T-helper 9 cell (primary cell): ENCODE results near the gene GSTM2.

Source experiments
- DNase-seq: peaks from one replicate; pipeline ENCODE4 v3.0.0-alpha.2; 2020
- total RNA-seq, 2 donors: gene quantifications; one replicate each; lab custom pipeline; 2026; lab: John Stamatoyannopoulos, UW

The GSTM2 gene
- total RNA-seq = 8.7 to 12.2 reads per million in 2 donors

GRCh38 chr1:109667452-109668122 lies at the start of gene GSTM2:
Gene GSTM2, plus strand, starts transcription at chr1:109668057. Its CDS starts 59 bp downstream, at chr1:109668116.
- peak; percentile 61 for DNase-seq

GRCh38 chr1:109618661-109619575 lies 48.9 kb upstream of the GSTM2 start:
- DNase-seq = no peak

- DNase-seq = peak; percentile 70
Observed at GRCh38 chr1:109619576-109620400, 48.1 kb upstream of the GSTM2 start, which contains the start of the genes AMPD2 and GNAT2. Gene AMPD2, plus strand, starts transcription at chr1:109619837. Its CDS starts 1,339 bp downstream, at chr1:109621176. Gene GNAT2, minus strand, starts transcription at chr1:109619616. Its CDS starts 6,746 bp downstream, at chr1:109612870.

- DNase-seq = no peak
Observed at GRCh38 chr1:109620401-109620791, 47.5 kb upstream of the GSTM2 start.

GRCh38 chr1:109620841-109621286 lies 47.0 kb upstream of the GSTM2 start:
- peak; percentile 98 for DNase-seq

- DNase-seq = no peak
Observed at GRCh38 chr1:109621379-109622136, 46.3 kb upstream of the GSTM2 start.

GRCh38 chr1:109622137-109622892 lies 45.5 kb upstream of the GSTM2 start:
- no peak for DNase-seq

GRCh38 chr1:109622895-109623294 lies 45.0 kb upstream of the GSTM2 start:
- DNase-seq = no peak

- DNase-seq = no peak
Observed at GRCh38 chr1:109623601-109624161, 44.2 kb upstream of the GSTM2 start.

- DNase-seq = no peak
Observed at GRCh38 chr1:109624201-109625010, 43.5 kb upstream of the GSTM2 start.

GRCh38 chr1:109625176-109625575 lies 42.7 kb upstream of the GSTM2 start:
- DNase-seq = no peak

- no peak for DNase-seq
Observed at GRCh38 chr1:109625601-109626560, 42.0 kb upstream of the GSTM2 start.

GRCh38 chr1:109626682-109627408 lies 41.0 kb upstream of the GSTM2 start:
- no peak for DNase-seq

GRCh38 chr1:109627692-109628399 lies 40.0 kb upstream of the GSTM2 start:
- no peak for DNase-seq

- no peak for DNase-seq
Observed at GRCh38 chr1:109628540-109629321, 39.1 kb upstream of the GSTM2 start.

- DNase-seq = no peak
Observed at GRCh38 chr1:109629372-109630030, 38.4 kb upstream of the GSTM2 start.
